Dermis microvascular lymphatic vessel endothelial cell (primary cell): ENCODE measurements around the gene LAMA2. TPM values are rescaled to one million over a fixed set of nuclear protein-coding genes. Genes with fewer than 3 reads are reported as not detected.
A peak's percentile ranks its signal among the peaks of the same experiment; 100 is the strongest.

Experiments used
- DNase-seq, 2 donors: peaks; one replicate each; pipeline versions ENCODE4 v3.0.0 to v3.0.0-alpha.2; 2010; ENCODE audit warnings: low read depth in 2 of 2
- total RNA-seq: library from RNA; depleted of rRNA; stranded (reverse); fragments of >200 nt; gene quantifications from 2 replicates; pipeline ENCODE4 v1.2.1, GENCODE V29; 2014

The LAMA2 gene
- total RNA-seq, 1 donor from 2014 or later = 0.64 TPM

- DNase-seq = no peak
Measured at GRCh38 chr6:129446272-129447197, 563.6 kb downstream of the LAMA2 start.

DNA sequence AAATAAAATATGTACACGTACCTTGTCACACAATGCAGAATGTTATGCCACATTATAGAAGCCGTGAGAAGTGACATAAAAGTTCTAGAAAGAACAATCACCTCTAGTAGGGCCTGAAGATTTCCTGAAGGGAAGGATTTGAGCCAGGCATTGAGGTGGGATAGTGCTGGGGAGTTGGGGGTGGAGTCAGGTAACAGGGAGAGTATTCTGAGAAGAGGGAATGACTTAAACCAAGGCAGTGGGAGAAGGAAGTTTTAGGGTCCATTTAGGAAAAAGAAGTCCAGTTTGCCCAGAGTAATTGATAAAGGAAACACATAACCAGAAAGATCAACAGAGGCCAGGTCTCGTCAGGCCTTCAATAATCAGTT is 564.2 kb downstream of the LAMA2 start:
- DNase-seq = no peak

DNA sequence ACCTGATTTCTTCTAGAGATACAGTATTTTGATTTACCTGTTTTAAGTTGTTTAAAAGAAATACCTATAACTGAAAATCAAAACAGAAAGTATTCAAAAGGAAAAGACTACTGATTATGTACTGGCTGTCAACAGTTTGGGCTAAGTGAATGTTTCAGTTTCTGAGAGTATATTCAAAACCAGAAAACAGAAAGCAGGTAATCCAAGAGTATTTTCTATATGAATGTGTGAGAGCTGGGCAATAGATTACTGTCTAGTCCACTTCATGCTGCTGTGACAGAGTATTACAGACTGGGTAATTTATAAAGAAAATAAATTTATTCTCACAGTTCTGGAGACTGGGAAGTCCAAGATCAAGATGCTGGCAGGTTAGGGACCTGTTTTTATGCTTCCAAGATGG is 566.0 kb downstream of the LAMA2 start:
- no peak for DNase-seq

- DNase-seq = peak in 1 of 2 donors; percentile 14
Measured at GRCh38 chr6:129451187-129451586, 568.2 kb downstream of the LAMA2 start.

DNA sequence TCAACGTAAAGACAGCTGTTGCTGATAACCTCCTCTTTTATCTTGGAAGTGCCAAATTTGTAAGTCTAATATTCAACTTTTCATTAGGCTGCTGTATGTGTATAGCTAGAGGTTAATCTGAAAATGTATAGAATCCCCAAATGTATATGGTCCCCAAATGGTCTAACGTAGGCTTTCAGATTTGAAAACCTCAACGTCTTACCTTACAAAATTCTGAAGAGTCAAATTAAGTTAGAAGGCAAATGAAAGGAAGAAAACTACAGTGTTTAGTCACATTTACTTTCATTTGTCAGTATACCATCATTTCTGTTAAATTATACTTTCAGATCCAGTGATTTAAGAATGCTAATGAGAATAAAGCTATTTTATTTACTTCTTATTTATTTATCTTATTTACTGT is 570.1 kb downstream of the LAMA2 start:
- DNase-seq = no peak

GRCh38 chr6:129454488-129454887 is 571.5 kb downstream of the LAMA2 start:
- no peak for DNase-seq

GRCh38 chr6:129455126-129455769 is 572.3 kb downstream of the LAMA2 start:
- DNase-seq = no peak

- no peak for DNase-seq
Measured at GRCh38 chr6:129460221-129460620, 577.3 kb downstream of the LAMA2 start.

DNA sequence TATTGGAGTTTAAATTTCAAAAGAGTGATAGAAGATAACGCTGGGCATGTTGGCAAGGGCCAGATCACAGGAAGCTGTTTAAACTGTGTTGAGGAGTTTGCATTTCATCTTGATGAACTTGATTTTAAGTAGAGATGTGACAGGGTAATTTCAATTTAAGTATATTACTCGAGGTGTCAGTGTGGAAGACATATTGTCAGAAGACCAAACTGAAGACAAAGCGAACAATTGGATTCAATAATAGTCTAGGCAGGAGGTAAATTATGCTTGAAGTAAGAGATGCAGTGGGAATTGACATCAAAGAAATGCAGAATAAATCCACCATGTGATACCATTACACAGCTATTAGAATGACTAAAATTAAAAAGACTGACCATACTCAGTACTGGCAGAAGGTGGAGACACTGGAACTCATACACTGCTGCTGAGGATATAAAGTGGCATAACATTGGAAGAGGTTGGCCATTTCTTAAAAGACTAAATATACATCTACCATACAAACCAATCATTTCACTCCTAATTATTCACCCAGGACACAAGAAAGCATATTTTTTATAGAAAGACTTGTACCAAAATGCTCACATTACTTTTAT is 586.2 kb downstream of the LAMA2 start:
- DNase-seq = no peak

DNA sequence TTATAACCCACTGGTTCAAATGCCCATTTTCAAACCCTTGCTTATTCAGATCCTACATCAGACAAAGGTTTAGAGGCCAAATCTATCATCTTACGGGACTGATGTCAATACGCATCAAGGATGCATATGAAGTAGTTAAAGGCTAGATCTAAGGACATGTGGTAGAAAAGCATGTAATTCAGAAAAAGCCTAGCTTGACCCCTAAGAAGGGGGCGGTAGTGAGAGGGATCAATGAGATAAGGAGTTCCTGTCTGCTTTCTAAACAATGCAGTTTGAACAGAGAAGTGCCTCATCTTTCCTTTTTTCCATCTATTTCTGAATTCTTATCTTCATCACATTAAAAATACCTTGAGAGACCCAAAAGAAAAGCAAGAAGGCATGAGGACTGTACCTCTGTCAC is 589.3 kb downstream of the LAMA2 start:
- no peak for DNase-seq

GRCh38 chr6:129473546-129473945 is 590.6 kb downstream of the LAMA2 start:
- DNase-seq = no peak

DNA sequence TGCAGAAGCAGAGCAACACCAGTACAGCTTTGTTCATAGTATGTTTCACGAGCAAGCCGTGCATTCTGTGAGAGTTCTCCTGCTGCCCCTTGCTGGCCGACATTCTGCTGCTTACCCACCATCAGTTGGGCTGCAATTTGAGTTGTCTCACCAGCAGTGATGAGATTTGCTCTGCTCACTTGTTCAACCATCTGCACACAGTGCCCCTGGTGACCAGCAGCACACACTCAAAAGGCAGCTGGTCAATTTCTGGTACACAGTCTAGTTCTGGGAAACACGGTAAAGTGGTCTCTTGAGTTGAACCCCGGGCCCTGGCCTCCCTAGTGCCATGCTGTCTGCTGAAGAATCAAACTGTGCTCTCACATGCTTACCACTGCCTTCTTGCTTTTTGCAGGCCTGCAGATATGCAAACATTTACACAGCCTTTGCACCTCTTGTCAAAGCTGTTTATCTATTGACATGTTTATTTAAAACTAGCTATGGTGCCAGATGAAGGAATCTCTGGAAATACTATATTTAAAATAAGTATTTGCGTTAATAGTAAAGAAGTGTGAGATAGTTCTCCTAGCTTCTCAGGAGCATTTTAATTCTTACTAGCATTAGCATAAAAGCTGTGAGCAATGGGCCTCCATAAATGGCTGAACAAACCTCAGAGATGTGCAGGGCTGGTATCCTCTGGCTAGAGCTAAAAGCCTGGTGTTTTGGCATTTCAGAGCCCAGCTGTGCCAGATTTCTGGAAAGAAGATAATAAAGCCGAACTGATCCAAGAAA is 592.7 kb downstream of the LAMA2 start:
- DNase-seq = no peak

GRCh38 chr6:129476248-129476564 is 593.3 kb downstream of the LAMA2 start:
- no peak for DNase-seq

GRCh38 chr6:129476810-129477209 is 593.9 kb downstream of the LAMA2 start:
- DNase-seq = no peak

- no peak for DNase-seq
Measured at GRCh38 chr6:129478379-129478778, 595.4 kb downstream of the LAMA2 start.

- no peak for DNase-seq
Measured at GRCh38 chr6:129481706-129482105, 598.8 kb downstream of the LAMA2 start.

- no peak for DNase-seq
Measured at GRCh38 chr6:129485746-129486145, 602.8 kb downstream of the LAMA2 start.

- DNase-seq = no peak
Measured at GRCh38 chr6:129486327-129486726, 603.4 kb downstream of the LAMA2 start.

DNA sequence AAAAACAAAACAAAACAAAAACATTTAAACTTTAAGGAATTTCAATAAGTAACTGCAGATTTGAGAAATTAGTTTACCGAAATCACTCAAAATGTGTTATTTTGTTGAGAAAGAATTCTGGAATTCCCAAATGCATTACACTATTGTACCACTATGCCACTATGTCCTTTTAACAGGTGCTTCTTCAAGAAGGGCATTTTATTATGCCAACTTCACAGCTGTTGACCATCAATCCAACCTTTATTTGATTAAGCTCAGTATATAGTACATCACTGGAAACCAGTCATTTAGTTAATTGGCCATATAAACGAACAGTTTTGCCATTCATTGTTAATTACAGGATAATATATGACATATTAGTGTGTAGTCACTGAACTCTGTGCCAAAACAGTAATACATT is 605.4 kb downstream of the LAMA2 start:
- no peak for DNase-seq

GRCh38 chr6:129489215-129489765 is 606.4 kb downstream of the LAMA2 start:
- no peak for DNase-seq

- DNase-seq = peak; percentile 42 to 96
Measured at GRCh38 chr6:129490521-129491255, 607.8 kb downstream of the LAMA2 start.
